HG02798 (cell line): Measurements from ENCODE around the gene TTC31.
A peak's percentile ranks its signal among the peaks of the same experiment; 100 is the strongest.

ENCODE experiments used
- ATAC-seq: cut with Tn5 transposase; IDR thresholded peaks from one replicate; pipeline ENCODE4 v1.9.1; 2021; ENCODE audit warnings: mild to moderate bottlenecking; ENCODE audit not compliant: unreplicated experiment, poor library complexity

TTC31 gene

DNA sequence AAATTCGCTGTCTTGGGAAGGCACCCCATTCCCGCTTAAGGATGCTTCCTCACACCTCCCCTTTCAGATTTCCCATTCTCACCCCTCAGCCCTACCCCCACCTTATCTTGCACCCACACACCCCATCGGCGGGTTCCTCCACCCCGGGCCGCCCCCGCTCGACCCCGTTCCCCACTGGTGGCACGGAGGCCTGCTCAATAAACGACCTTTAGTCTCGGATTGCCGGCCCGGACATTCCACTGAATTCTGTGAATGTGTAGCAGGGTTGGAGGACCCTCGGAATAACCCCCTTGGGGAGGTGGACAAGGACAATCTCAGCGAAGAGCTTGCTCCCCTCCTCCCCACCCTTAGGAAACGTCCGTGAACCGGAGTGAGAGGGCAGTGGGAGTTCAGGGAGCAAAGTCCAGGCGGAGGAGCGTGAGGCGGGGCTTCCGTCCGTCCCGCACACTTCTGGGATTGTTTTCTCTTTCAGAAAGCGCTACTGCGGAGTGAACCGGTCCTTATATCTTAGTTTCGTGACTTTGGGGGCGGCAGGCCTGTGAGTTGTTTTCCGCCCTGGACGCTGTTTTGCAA is 19.4 kb downstream of the TTC31 start:
- no peak for ATAC-seq

GRCh38 chr2:74502720-74503505 is 20.0 kb downstream of the TTC31 start:
- peak; percentile 43 for ATAC-seq

DNA sequence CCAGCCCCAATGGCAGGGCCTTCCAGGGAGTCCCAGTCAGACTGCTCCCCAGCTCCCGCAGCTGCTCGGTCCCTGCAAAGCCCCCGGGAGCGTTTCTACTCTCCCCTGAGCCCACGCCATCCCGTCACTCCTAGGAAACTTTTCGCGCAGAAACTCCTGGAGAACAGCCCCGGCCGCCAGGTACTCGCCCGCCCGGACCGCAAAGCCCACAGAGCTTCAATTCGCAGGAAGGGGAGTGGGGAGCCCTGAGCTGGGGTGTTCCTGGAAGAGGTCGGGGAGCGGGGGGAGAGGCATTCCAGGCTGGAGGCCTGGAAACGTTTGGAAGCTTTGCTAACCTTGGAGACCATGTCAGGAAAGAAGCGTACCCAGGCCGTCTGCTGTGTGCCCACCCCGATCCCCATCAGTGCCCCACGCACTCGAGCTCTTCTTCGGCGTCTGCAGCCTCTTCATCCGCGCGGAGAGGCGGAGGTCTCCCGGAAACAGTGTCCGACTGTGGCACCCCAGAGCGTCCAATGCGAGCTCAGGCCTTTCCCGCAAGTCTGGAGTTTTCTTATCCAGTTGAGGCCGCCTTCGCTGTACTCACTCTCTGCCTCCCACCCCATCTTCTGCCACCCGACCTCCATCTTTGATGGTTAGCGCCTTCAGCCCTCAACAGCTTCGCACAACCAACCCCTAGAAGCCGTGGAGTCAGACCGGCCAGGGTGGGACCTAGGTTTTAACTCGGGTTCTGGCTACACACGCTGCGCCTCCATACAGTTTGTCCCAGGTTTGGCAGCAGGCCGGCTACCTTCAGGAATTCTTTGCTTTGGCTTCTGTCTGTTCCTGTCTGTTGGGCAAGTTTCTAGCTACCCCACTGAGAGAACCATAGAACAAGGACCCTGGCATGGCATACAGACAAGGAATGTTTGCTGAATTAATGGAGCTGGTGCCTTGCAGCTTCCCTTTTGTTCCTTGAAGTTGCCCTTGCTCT is 20.9 kb downstream of the TTC31 start:
- ATAC-seq: no peak

DNA sequence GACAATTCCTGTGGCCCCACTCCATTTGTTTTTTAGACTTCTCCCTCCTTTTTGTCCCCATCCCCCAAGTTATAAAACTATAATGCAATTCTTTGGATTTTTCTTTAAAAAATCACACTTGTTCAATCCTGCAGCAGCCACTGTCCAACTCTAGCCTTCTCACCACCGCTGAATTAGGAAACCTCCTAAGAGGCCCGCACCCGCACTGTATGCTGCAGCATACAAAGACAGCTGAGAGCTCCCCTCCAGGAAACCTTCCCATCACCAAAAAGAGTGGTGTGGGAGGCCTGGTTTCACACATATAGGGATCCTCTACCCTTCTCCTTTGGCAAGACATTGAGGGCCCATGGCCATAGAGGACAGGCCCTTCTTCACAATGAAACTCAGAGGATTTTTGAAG is 21.7 kb downstream of the TTC31 start:
- no peak for ATAC-seq

GRCh38 chr2:74505448-74506246 is 22.8 kb downstream of the TTC31 start:
- no peak for ATAC-seq

DNA sequence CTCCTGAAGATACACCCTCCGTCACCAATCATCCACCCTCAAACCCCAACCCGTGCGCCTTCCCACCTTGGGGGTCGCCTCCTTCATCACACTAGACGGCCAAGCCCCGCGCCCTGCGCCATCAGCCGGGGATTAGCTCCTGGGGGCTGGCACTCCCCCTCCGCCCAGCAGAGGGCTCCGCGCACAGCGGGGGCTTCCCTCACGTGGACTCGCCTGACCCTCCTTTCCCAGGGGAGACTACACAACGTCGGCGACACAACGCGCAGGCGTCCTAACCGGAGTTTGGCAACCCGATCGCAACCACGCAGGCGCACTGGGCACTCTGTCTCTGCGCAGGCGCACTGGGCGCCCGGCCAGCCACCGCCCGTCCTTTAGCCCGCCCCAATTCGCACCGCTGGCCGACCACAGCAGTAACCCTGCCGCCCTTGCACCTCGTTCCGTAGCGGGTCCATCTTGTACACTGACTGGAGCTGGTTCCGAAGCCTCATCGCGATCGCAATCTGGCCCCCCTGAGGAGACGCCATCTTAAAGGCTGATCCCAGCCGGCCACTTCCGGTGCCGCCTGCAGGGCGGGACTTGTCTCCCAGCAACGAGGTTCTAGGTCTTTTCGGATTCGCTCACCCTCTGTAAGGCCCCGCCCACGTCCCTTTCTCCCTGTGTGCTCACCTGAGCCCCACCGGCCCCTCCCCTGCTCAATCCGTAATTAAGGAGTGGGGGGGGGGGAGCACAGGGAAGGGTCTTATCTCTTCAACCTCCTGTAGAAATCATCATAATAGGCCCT is 24.5 kb downstream of the TTC31 start, which contains the start of gene PCGF1:
Gene PCGF1, minus strand, starts transcription at position 551 of the 781 bp plus-strand sequence. Its CDS starts 27 bp downstream, at position 524.
- peak; percentile 93 for ATAC-seq

DNA sequence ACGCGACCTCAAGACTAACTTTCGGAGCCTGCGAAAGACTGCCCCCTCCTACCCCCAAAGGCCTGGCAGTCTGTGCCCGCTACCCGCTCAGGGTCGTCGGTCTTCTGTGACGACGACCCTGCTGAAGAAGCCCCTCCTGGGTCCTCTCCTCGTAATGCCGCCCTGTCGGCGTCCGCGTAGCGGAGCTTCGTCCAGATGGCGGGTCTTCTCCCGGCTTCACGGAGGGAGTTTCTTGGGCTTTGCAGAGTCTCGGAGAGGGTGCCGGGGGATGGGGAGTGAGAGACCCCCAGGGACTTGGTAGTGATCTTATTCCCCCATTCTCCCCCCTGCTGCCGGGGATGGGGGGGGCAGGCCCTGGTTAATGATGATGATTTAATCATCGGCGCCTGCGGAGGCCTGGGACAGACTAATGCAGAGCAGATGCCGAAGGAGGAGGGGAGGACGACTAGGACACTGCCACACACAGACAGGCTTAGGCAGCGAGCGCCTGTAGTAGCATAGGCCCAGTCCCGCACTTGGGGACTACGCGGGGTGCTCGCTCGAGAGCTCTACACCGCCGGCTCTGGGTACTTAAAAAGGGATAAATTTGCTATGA is 25.1 kb downstream of the TTC31 start:
- peak; percentile 2 for ATAC-seq

DNA sequence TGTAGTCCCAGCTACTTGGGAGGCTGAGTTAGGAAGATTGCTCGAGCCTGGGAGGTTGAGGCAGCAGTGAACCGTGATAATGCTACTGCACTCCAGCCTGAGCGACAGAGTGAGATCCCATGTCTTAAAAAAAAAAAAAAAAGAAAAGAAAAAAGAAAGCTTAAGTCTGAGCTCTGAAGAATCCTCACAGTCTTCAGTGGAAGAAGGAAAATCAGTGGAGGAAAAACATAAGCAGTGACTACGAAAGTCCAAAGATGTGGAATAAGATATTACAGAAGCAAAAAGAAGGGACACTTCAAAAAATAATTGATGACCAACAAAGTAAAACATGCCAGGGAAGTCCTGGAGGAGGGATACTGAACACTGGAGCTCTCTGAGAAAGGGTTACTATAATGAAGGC is 27.4 kb downstream of the TTC31 start:
- no peak for ATAC-seq

DNA sequence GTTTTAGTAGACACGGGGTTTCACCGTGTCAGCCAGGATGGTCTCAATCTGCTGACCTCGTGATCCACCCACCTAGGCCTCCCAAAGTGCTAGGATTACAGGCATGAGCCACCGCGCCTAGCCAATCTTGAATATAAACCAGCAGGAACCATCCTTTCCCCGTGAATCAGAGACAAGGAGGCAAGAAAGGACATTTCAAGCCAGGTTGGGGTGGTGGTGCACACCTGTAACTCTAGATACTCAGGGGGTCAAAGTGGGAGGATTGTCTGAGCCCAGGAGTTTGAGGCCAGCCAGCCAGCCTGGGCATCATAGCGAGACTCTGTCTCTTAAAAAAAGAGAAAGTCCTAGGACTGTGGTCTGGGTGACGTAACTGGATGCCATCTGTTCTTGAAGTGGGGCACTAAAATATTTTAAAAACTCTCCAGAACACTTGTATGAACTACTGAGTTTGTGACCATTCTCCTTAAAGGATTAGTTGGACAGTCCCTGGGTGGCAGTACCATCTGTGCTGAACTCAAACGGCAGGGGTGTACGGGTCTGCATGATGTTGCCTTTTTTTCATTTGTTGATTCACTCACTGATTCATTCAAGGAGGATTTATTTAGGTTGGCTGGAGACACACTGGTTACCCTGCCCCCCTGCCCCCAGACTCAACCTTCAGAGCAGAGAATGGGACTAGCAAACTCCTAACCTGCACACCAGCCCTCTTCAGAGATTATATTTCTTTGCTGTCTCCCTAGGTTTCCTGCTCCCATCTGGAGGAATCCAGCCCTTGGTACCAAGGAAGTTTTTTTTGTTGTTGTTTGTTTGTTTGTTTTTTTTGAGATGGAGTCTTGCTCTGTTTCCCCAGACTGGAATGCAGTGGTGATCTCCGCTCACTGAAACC is 28.5 kb downstream of the TTC31 start:
- ATAC-seq: no peak

- ATAC-seq: no peak
Observed at GRCh38 chr2:74512744-74513604, 30.1 kb downstream of the TTC31 start.

- no peak for ATAC-seq
Observed at GRCh38 chr2:74513605-74514367, 30.9 kb downstream of the TTC31 start.

DNA sequence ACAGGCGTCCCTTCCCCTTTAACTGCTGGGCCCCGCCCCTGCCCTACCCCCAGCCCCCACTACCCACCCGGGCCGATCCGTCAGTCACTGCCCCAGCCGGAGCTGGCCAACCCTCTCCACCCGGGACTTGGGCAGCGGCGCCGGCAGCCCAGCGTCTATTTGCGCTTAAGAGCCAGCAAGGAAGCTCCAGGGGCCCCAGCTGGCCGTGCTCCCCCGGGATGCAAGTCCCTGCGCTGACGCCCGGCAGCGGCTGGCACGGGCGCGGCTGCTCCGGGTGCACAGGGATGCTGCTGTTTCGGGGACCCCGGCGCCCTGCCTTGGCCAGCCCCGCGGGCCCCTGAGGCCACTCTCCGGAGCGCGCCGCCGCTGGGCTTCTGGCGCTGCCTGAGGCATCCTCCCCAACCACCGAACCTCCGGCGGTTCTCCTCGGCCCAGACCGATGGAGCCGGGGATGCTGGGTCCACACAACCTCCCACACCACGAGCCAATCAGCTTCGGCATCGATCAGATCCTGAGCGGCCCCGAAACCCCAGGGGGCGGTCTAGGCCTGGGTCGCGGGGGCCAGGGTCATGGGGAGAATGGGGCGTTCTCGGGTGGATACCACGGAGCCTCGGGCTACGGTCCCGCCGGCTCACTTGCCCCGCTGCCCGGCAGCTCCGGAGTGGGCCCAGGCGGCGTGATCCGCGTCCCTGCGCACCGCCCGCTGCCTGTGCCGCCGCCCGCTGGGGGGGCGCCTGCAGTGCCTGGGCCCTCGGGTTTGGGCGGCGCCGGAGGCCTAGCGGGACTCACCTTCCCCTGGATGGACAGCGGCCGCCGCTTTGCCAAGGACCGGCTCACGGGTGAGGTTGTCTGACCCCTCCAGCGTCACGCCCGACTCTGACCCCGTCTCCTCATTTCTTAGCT is 31.7 kb downstream of the TTC31 start, which contains the start of gene TLX2:
Gene TLX2, plus strand, starts transcription at position 83 of the 903 bp plus-strand sequence. Its CDS starts 357 bp downstream, at position 440.
- ATAC-seq: no peak

- no peak for ATAC-seq
Observed at GRCh38 chr2:74515271-74515980, 32.5 kb downstream of the TTC31 start.

GRCh38 chr2:74515981-74516633 is 33.2 kb downstream of the TTC31 start:
- ATAC-seq: peak; percentile 81
